K562 (cell line): ENCODE data around the gene ADAR. TPM values are rescaled to one million over a fixed set of nuclear protein-coding genes. Genes with fewer than 3 reads are reported as not detected.

ENCODE experiments used
- ATAC-seq: fragments of 200-7000 bp; cut with Tn5 transposase; 3 replicates; pipeline ENCODE4 v1.9.1; 2020; ENCODE audit warnings: moderate library complexity
- BruUV-seq: library from RNA; stranded (reverse); fragments of 400-500 nt; replicated peaks from 2 replicates; lab custom pipeline; 2021; lab: Mats Ljungman, UMichigan
- CTCF ChIA-PET: fragments of 300-600 bp; formaldehyde crosslinking; extraction: SDS; loops from one replicate; lab custom pipeline; 2021; ENCODE audit warnings: low intra/inter-chr PET ratio; lab: Yijun Ruan, JAX
- POLR2A ChIA-PET: fragments of 300-600, 350-650 bp; sonication (Branson Sonifier 250); formaldehyde crosslinking; extraction: SDS; loops from one replicate; lab custom pipeline; 2021; ENCODE audit warnings: antibody characterized with exemption, inconsistent platforms; lab: Yijun Ruan, JAX
- DNase-seq, 4 experiments: peaks; one replicate each; pipeline versions ENCODE4 v3.0.0 to v3.0.0-alpha.2; 2011 to 2018; ENCODE audit warnings: low spot score in 3 of 4, mixed read lengths in 3 of 4; ENCODE audit errors: extremely low read depth in 1 of 4
- FAIRE-seq: peaks from 2 replicates; lab custom pipeline; 2011; peaks lifted over from hg19 to GRCh38; lab: Jason Lieb, UNC
- H2AFZ ChIP-seq: 2 replicates; pipeline ENCODE4 v1.6.0; 2011; ENCODE audit warnings: low read depth, low read length, control low read depth, inconsistent platforms
- H3K27ac ChIP-seq: fragments of 200-600 bp; 3 replicates; pipeline ENCODE4 v1.8.0; 2011; ENCODE audit warnings: low read depth, mild to moderate bottlenecking, control low read depth, inconsistent platforms, low read length, moderate library complexity, mixed read lengths; ENCODE audit errors: extremely low read depth
- H3K27me3 ChIP-seq, 2 experiments: fragments of 300-600 bp in 1 of 2; 2 replicates in 1 of 2; 3 replicates in 1 of 2; pipeline versions ENCODE4 v1.6.0 to v1.8.0; 2011; ENCODE audit warnings: inconsistent platforms in 2 of 2, low read length in 2 of 2, mild to moderate bottlenecking in 1 of 2, mixed read lengths in 1 of 2, moderate library complexity in 1 of 2; ENCODE audit not compliant: control insufficient read depth in 2 of 2, insufficient read depth in 2 of 2
- H3K36me3 ChIP-seq: fragments of 300-600 bp; 3 replicates; pipeline ENCODE4 v1.8.0; 2011; ENCODE audit warnings: mild to moderate bottlenecking, low read length, inconsistent platforms; ENCODE audit not compliant: control insufficient read depth, insufficient read depth
- H3K4me1 ChIP-seq, 2 experiments: fragments of 200-600 bp in 1 of 2; replicated peaks in 1 of 2; 2 replicates in 1 of 2; 3 replicates in 1 of 2; pipeline versions ENCODE4 v1.5.1 to v1.8.0; 2011; ENCODE audit warnings: inconsistent platforms in 2 of 2, low read length in 2 of 2, mild to moderate bottlenecking in 1 of 2, mixed read lengths in 1 of 2, moderate library complexity in 1 of 2; ENCODE audit not compliant: control insufficient read depth in 2 of 2, insufficient read depth in 2 of 2
- H3K4me2 ChIP-seq: 2 replicates; pipeline ENCODE4 v1.6.1; 2011; ENCODE audit warnings: low read length, control low read depth, inconsistent platforms, mixed read lengths; ENCODE audit not compliant: insufficient read depth
- H3K4me3 ChIP-seq: fragments of 200-600 bp; sonication (generic), shearing (Covaris generic); 2 replicates; pipeline ENCODE4 v1.5.1; 2016; ENCODE audit warnings: control low read depth, inconsistent platforms
- H3K79me2 ChIP-seq: fragments of 200-600 bp; 3 replicates; pipeline ENCODE4 v1.8.0; 2011; ENCODE audit warnings: low read length, inconsistent platforms; ENCODE audit not compliant: control insufficient read depth, insufficient read depth
- H3K9ac ChIP-seq, 2 experiments: 2 replicates each; pipeline versions ENCODE4 v1.6.0 to v1.6.1; 2011; ENCODE audit warnings: low read depth in 2 of 2, low read length in 2 of 2, control low read depth in 1 of 2, inconsistent platforms in 1 of 2, mild to moderate bottlenecking in 1 of 2, mixed read lengths in 1 of 2; ENCODE audit not compliant: insufficient read depth in 1 of 2
- H3K9me1 ChIP-seq: one replicate; pipeline ENCODE4 v1.6.0; 2011; ENCODE audit warnings: inconsistent platforms, mild to moderate bottlenecking, low read length, moderate library complexity; ENCODE audit not compliant: control insufficient read depth, insufficient read depth
- H3K9me3 ChIP-seq: replicated peaks from 2 replicates; pipeline ENCODE4 v1.5.1; 2011; ENCODE audit warnings: low read depth, low read length, inconsistent platforms; ENCODE audit not compliant: control insufficient read depth, insufficient read depth
- H4K20me1 ChIP-seq: replicated peaks from 2 replicates; pipeline ENCODE4 v1.6.1; 2011; ENCODE audit warnings: low read length, inconsistent platforms, mixed read lengths; ENCODE audit not compliant: control insufficient read depth, insufficient read depth
- FIP1L1 ChIP-seq: fragments of 200-400 bp; formaldehyde crosslinking; IDR thresholded peaks from 2 replicates; pipeline ENCODE4 v1.6.1; 2018; ENCODE audit warnings: mild to moderate bottlenecking, low read depth, low read length; ENCODE audit not compliant: poor library complexity, severe bottlenecking
- NEUROD1 ChIP-seq: fragments of 150-350 bp; IDR thresholded peaks from 2 replicates; pipeline ENCODE4 v1.6.1; 2014; ENCODE audit warnings: borderline replicate concordance, low read length, low read depth; ENCODE audit not compliant: partially characterized antibody
- NFIC ChIP-seq: fragments of 450-650 bp; IDR thresholded peaks from 2 replicates; pipeline ENCODE4 v1.6.1; 2017; ENCODE audit warnings: mild to moderate bottlenecking, inconsistent platforms
- NR4A1 ChIP-seq, 2 experiments: fragments of 250-450 bp in 1 of 2; fragments of 450-650 bp in 1 of 2; sonication (Bioruptor Pico) in 1 of 2; IDR thresholded peaks; 2 replicates each; pipeline versions ENCODE4 v1.4.0 to v1.6.1; 2016 to 2020; ENCODE audit warnings: mild to moderate bottlenecking in 2 of 2, missing compliant biosample characterization in 1 of 2, missing genetic modification characterization in 1 of 2, moderate library complexity in 1 of 2
- RAD21 ChIP-seq, 2 experiments: fragments of 250-450 bp in 1 of 2; fragments of 450-650 bp in 1 of 2; sonication (Bioruptor Pico) in 1 of 2; formaldehyde crosslinking in 1 of 2; IDR thresholded peaks in 1 of 2; conservative IDR thresholded peaks in 1 of 2; 2 replicates each; pipeline versions ENCODE4 v1.4.0 to v1.8.0; 2020 to 2022; ENCODE audit warnings: mild to moderate bottlenecking in 2 of 2, moderate library complexity in 1 of 2
- RCOR1 ChIP-seq, 2 experiments: IDR thresholded peaks; 2 replicates each; pipeline ENCODE4 v1.6.1; 2012; ENCODE audit warnings: low read depth in 2 of 2, low read length in 2 of 2, borderline replicate concordance in 1 of 2, improper control_type of control experiment in 1 of 2
- WGBS: fragments of 100-300 bp; shearing (Covaris generic); methylation state at CpG from one replicate; pipeline ENCODE4 v1.1.6; 2016; ENCODE audit warnings: low coverage, mixed read lengths; ENCODE audit not compliant: insufficient coverage; ENCODE audit errors: missing lambda C conversion rate; 5-methylcytosine and 5-hydroxymethylcytosine counted together
- in situ Hi-C: fragments of 300-500 bp; cut with MboI; formaldehyde crosslinking; loops from 4 replicates; pipeline ENCODE4 v1.15.0; 2018; ENCODE audit warnings: inconsistent platforms, mixed read lengths
- intact Hi-C: fragments of 100-400 bp; cut with micrococcal nuclease; formaldehyde crosslinking; loops from 2 replicates; pipeline ENCODE4 v1.14.2; 2022
- polyA plus RNA-seq, 8 experiments: library from polyadenylated mRNA; depleted of rRNA in 4 of 8; stranded (reverse) in 5 of 8; unstranded in 3 of 8; fragments of >200 nt; fragmentation: Nextera tagmentation in 2 of 8; fragmentation: Illumina TruSeq in 1 of 8; extraction: Ambion mirVana in 2 of 8; extraction: Trizol in 1 of 8; gene quantifications; 2 replicates each; pipeline versions ENCODE4 v1.2.1 to v1.2.3, GENCODE V29; 2011 to 2014; ENCODE audit warnings: inconsistent platforms in 1 of 8, missing spikeins in 1 of 8
- total RNA-seq, 7 experiments: library from RNA; depleted of rRNA in 6 of 7; stranded (reverse); fragments of >200 nt in 6 of 7; fragmentation: Illumina TruSeq in 2 of 7; extraction: Trizol in 2 of 7; gene quantifications; 2 replicates each; pipeline versions ENCODE4 v1.2.1 to v1.2.3, GENCODE V29; 2011 to 2021; ENCODE audit warnings: low replicate concordance in 1 of 7

Gene ADAR
- total and polyA plus RNA-seq, 9 of the 15 experiments (the other 6 are each of a cell fraction or from before 2014, with no cell fraction given), result 30.1 to 123 (median 60.2) TPM

- no peaks in the 10 kb centered on the region for H3K36me3 ChIP-seq
- ATAC-seq, result no peak
- FAIRE-seq, result peak; percentile 46
- in situ Hi-C loops (no loop called here), intact Hi-C loops (no loop called here)
- H4K20me1 ChIP-seq, result peaks cover 18% of the 10 kb centered on the region
- H3K4me3 ChIP-seq, result no peak overlapping the region
- H3K4me2 ChIP-seq, result no peak overlapping the region
- no peaks in the 10 kb centered on the region for H3K9me1 ChIP-seq
- no peaks in the 10 kb centered on the region for H3K79me2 ChIP-seq
- BruUV-seq, result no TSS peak
- no peak overlapping the region for H3K9ac ChIP-seq
- ChIA-PET POLR2A (interaction anchor here (0.6 to 1.1 kb wide), 2 partner anchors 11 to 20 kb away, joined by 3 read pairs; no protein-coding TSS in a partner anchor), CTCF (no interaction called here)
- TF ChIP-seq NEUROD1 (no peak), RAD21 (CRISPR knock-in tag; conservative IDR thresholded peaks at IDR 0.05 in 1 of 2, IDR thresholded peaks at IDR 0.05 in 1 of 2) (no peak), NFIC (no peak), RCOR1 (IDR thresholded peaks at IDR 0.05; ENCODE audit: borderline replicate concordance in 1 of 2, low read depth in 2 of 2, low read length in 2 of 2) (no peak), FIP1L1 (no peak), NR4A1 (CRISPR knock-in tag; IDR thresholded peaks at IDR 0.05) (no peak), NR4A1 (tag; IDR thresholded peaks at IDR 0.05) (no peak)
- no peak overlapping the region for H3K27ac ChIP-seq
- peaks cover 0 to 9% of the 10 kb centered on the region in 2 experiments; a peak in 2 of 5 replicates for H3K4me1 ChIP-seq
- DNase-seq, result no peak
- H3K9me3 ChIP-seq, result no peaks in the 10 kb centered on the region
- 0% methylated on average over 3 of the region's 3 CpGs for WGBS
- peaks cover 24 to 56% of the 10 kb centered on the region in 2 experiments; a peak in 4 of 5 replicates for H3K27me3 ChIP-seq
- H2AFZ ChIP-seq, result no peak overlapping the region
Observed at GRCh38 chr1:154573168-154573510, 34.8 kb downstream of the ADAR start.
